Measurements from ENCODE around the gene PRRX2.

- no peak for TF ChIP-seq CTCF (IDR thresholded peaks at IDR 0.05)
- no peak for TF ChIP-seq POLR2A (IDR thresholded peaks at IDR 0.05)
Measured at GRCh38 chr9:129637102-129637501, 28.3 kb upstream of the PRRX2 start.
